ENCODE data around the gene PLVAP.

PLVAP gene

GRCh38 chr19:17402982-17403855 is 26.1 kb upstream of the PLVAP start (continued):
- TF ChIP-seq ZNF280D (tag by site-specific recombination; IDR thresholded peaks at IDR 0.05) (no peak), ZBTB21 (tag by site-specific recombination; IDR thresholded peaks at IDR 0.05) (no peak), ZNF335 (tag by site-specific recombination; conservative IDR thresholded peaks at IDR 0.05) (peak; percentile 70), ZNF19 (tag by site-specific recombination; IDR thresholded peaks at IDR 0.05; ENCODE audit: low read depth) (no peak), PRDM2 (tag by site-specific recombination; IDR thresholded peaks at IDR 0.05; ENCODE audit: borderline replicate concordance) (no peak), ZNF426 (tag by site-specific recombination; IDR thresholded peaks at IDR 0.05) (no peak), ZBTB6 (tag by site-specific recombination; IDR thresholded peaks at IDR 0.05) (peak; percentile 19; the same call in 1 of the 2 replicates), ZNF785 (tag by site-specific recombination; IDR thresholded peaks at IDR 0.05) (no peak), ZBTB44 (tag by site-specific recombination; IDR thresholded peaks at IDR 0.05) (peak; percentile 59), ZNF704 (tag by site-specific recombination; IDR thresholded peaks at IDR 0.05) (no peak), ZNF157 (tag by site-specific recombination; IDR thresholded peaks at IDR 0.05) (no peak), RBAK (tag by site-specific recombination; IDR thresholded peaks at IDR 0.05) (no peak), SP7 (tag by site-specific recombination; IDR thresholded peaks at IDR 0.05) (no peak)

Measured in HEK293 (cell line).